ENCODE measurements around the gene BCAP31. TPM values are rescaled to one million over a fixed set of nuclear protein-coding genes. Genes with fewer than 3 reads are reported as not detected.
"Not testable (repeated sequence)": the region's sequence is repeated elsewhere in the genome, so short reads cannot be mapped to it uniquely, and the experiment has no call there.

BCAP31 gene
- total RNA-seq, 1 donor from 2014 or later, result 117 TPM

DNA sequence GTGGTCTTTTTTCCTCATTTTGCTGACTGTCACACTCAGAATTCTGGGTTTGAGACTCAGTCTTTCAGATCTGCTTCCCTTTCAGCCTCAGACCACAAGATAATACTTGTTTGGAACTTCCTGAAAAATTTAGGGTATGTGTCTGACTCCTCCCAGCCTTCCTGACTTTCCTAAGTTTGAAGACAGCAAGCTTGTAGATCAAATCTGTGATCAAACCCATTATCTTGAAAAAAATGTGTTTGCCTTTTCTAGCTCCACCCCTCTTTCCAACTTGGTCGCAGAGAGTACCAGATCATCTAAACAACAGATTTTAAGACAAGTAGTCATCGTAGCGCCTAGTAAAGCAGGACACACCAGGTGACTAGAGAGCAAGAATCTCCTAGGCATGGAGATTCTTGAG is 9.9 kb downstream of the BCAP31 start:
- no peaks in the 10 kb centered on the region for H3K27me3 Mint-ChIP-seq (ENCODE audit: low read depth)
- H3K27ac Mint-ChIP-seq (ENCODE audit: unreplicated experiment), result no peak overlapping the region
- no peaks in the 10 kb centered on the region for H3K9me3 Mint-ChIP-seq
- H3K4me1 Mint-ChIP-seq, result no peaks in the 10 kb centered on the region
- H3K4me3 Mint-ChIP-seq, result no peak overlapping the region
- TF ChIP-seq CTCF (conservative IDR thresholded peaks at IDR 0.05), result no peak
- DNase-seq (ENCODE audit: low read depth, low spot score), result no peak
- peaks cover 17% of the 10 kb centered on the region for H3K36me3 Mint-ChIP-seq (ENCODE audit: low read depth)

GRCh38 chrX:153709726-153710674 is 14.2 kb downstream of the BCAP31 start:
- Mint-ChIP-seq H3K27me3 (ENCODE audit: low read depth) (no peaks in the 10 kb centered on the region), H3K27ac (ENCODE audit: unreplicated experiment) (no peak overlapping the region), H3K36me3 (ENCODE audit: low read depth) (peaks cover 11% of the 10 kb centered on the region)

DNA sequence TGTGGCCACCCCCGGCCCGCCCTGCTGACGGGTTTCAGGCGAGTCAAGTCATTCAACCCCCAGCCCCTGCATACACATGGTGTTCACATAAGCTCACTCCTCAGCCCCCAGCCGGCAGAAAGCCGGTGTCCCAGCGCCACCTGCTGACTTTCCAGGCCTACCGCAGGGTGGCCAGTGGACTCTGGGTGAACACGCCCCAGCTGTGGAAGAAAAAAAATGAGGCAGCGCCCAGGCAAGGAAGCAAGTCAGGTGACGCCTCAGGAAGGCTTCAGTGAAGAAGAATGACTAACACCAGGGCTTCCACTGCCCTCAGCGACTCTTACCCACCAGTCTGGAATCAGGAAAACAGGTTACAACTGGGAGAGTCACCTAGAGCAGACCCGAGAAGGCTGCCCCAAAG is 15.8 kb downstream of the BCAP31 start:
- peak; percentile 62 for DNase-seq (ENCODE audit: low read depth, low spot score)
- Mint-ChIP-seq H3K27ac (ENCODE audit: unreplicated experiment) (no peak overlapping the region), H3K9me3 (no peaks in the 10 kb centered on the region), H3K36me3 (ENCODE audit: low read depth) (peaks cover 5% of the 10 kb centered on the region), H3K4me1 (peaks cover 6% of the 10 kb centered on the region), H3K4me3 (no peak overlapping the region), H3K27me3 (ENCODE audit: low read depth) (no peaks in the 10 kb centered on the region)
- peak; percentile 70 for TF ChIP-seq CTCF (conservative IDR thresholded peaks at IDR 0.05)

More at GRCh38 chrX:153709726-153710674, 14.2 kb downstream of the BCAP31 start:
- DNase-seq (ENCODE audit: low read depth, low spot score), result no peak
- no peak for TF ChIP-seq CTCF (conservative IDR thresholded peaks at IDR 0.05)
- H3K4me1 Mint-ChIP-seq, result peaks cover 6% of the 10 kb centered on the region
- H3K4me3 Mint-ChIP-seq, result no peak overlapping the region
- H3K9me3 Mint-ChIP-seq, result no peaks in the 10 kb centered on the region

GRCh38 chrX:153707406-153707805 is 16.8 kb downstream of the BCAP31 start:
- H3K4me3 Mint-ChIP-seq, result no peak overlapping the region
- TF ChIP-seq CTCF (conservative IDR thresholded peaks at IDR 0.05), result no peak
- peaks cover 3% of the 10 kb centered on the region for H3K36me3 Mint-ChIP-seq (ENCODE audit: low read depth)
- H3K27ac Mint-ChIP-seq (ENCODE audit: unreplicated experiment), result no peak overlapping the region
- H3K27me3 Mint-ChIP-seq (ENCODE audit: low read depth), result no peaks in the 10 kb centered on the region
- no peak for DNase-seq (ENCODE audit: low read depth, low spot score)
- no peaks in the 10 kb centered on the region for H3K9me3 Mint-ChIP-seq
- peaks cover 6% of the 10 kb centered on the region for H3K4me1 Mint-ChIP-seq

DNA sequence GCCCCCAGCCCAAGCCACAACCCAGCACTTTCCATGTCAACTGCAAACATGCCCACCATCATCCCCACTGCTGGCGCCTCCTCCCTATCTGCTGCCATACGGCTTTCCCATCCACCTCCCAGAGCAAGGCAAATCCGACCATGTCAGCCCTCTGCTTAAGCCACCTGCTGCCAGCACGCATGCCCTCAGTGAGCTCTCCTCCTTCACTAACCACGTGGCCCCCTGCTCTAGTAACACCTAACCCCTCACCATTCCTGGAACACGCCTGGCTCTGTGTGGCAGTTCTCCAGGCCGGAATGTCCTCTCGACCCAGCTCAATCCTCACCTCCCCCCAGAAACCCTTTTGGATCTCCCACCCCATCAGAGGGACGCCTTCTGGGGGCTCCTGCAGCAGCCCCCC is 17.4 kb downstream of the BCAP31 start:
- TF ChIP-seq CTCF (conservative IDR thresholded peaks at IDR 0.05), result no peak

GRCh38 chrX:153705403-153706060 is 18.7 kb downstream of the BCAP31 start:
- not testable (repeated sequence) for DNase-seq (ENCODE audit: low read depth, low spot score); H3K27me3 Mint-ChIP-seq (ENCODE audit: low read depth); H3K36me3 Mint-ChIP-seq (ENCODE audit: low read depth); H3K4me1 Mint-ChIP-seq; H3K27ac Mint-ChIP-seq (ENCODE audit: unreplicated experiment); H3K9me3 Mint-ChIP-seq; H3K4me3 Mint-ChIP-seq

More for the DNA sequence above, 17.4 kb downstream of the BCAP31 start:
- Mint-ChIP-seq H3K4me1 (peaks cover 6% of the 10 kb centered on the region), H3K27me3 (ENCODE audit: low read depth) (no peaks in the 10 kb centered on the region), H3K36me3 (ENCODE audit: low read depth) (peaks cover 3% of the 10 kb centered on the region), H3K4me3 (no peak overlapping the region), H3K9me3 (no peaks in the 10 kb centered on the region), H3K27ac (ENCODE audit: unreplicated experiment) (no peak overlapping the region)
- no peak for DNase-seq (ENCODE audit: low read depth, low spot score)

- not testable (repeated sequence) for H3K4me3 Mint-ChIP-seq; H3K27ac Mint-ChIP-seq (ENCODE audit: unreplicated experiment); H3K36me3 Mint-ChIP-seq (ENCODE audit: low read depth)
Measured at GRCh38 chrX:153704631-153705402, 19.4 kb downstream of the BCAP31 start.

More at GRCh38 chrX:153704631-153705402, 19.4 kb downstream of the BCAP31 start:
- H3K4me1 Mint-ChIP-seq; DNase-seq (ENCODE audit: low read depth, low spot score); H3K27me3 Mint-ChIP-seq (ENCODE audit: low read depth); H3K9me3 Mint-ChIP-seq: not testable (repeated sequence)
